Hepatocyte (in vitro differentiated cells): Measurements from ENCODE around the gene WDR12. TPM values are rescaled to one million over a fixed set of nuclear protein-coding genes. Genes with fewer than 3 reads are reported as not detected.

Experiments used
- DNase-seq: peaks from one replicate; pipeline ENCODE4 v3.0.0-alpha.2; 2016; ENCODE audit warnings: low spot score
- H2AFZ ChIP-seq: fragments of 200-600 bp; sonication (generic); 2 replicates; pipeline ENCODE4 v1.6.0; 2016; ENCODE audit warnings: antibody characterized with exemption, mild to moderate bottlenecking
- H3K27ac ChIP-seq: fragments of 200-600 bp; sonication (generic); 2 replicates; pipeline ENCODE4 v1.5.1; 2016; ENCODE audit warnings: mild to moderate bottlenecking
- H3K27me3 ChIP-seq: fragments of 200-600 bp; sonication (generic); 2 replicates; pipeline ENCODE4 v1.6.1; 2016
- H3K36me3 ChIP-seq: fragments of 200-600 bp; sonication (generic); replicated peaks from 2 replicates; pipeline ENCODE4 v1.5.1; 2016; ENCODE audit warnings: low read depth; ENCODE audit not compliant: insufficient read depth
- H3K4me1 ChIP-seq: fragments of 200-600 bp; sonication (generic); 2 replicates; pipeline ENCODE4 v1.5.1; 2016; ENCODE audit warnings: mild to moderate bottlenecking, moderate library complexity; ENCODE audit not compliant: insufficient read depth
- H3K4me2 ChIP-seq: fragments of 200-600 bp; sonication (generic); 2 replicates; pipeline ENCODE4 v1.6.0; 2016
- H3K4me3 ChIP-seq: fragments of 200-600 bp; sonication (generic); 2 replicates; pipeline ENCODE4 v1.5.1; 2016; ENCODE audit warnings: mild to moderate bottlenecking
- H3K79me2 ChIP-seq: fragments of 200-600 bp; sonication (generic); 2 replicates; pipeline ENCODE4 v1.6.0; 2017; ENCODE audit warnings: mild to moderate bottlenecking
- H3K9me2 ChIP-seq: fragments of 200-600 bp; sonication (generic); replicated peaks from 2 replicates; pipeline ENCODE4 v1.6.0; 2017; ENCODE audit warnings: mild to moderate bottlenecking; ENCODE audit not compliant: insufficient read depth
- H3K9me3 ChIP-seq: fragments of 200-600 bp; sonication (generic); 2 replicates; pipeline ENCODE4 v1.5.1; 2016; ENCODE audit warnings: low read depth, mild to moderate bottlenecking
- H4K20me1 ChIP-seq: fragments of 200-600 bp; sonication (generic); 2 replicates; pipeline ENCODE4 v1.6.0; 2016; ENCODE audit warnings: mild to moderate bottlenecking; ENCODE audit not compliant: insufficient read depth, poor library complexity, severe bottlenecking
- CTCF ChIP-seq: fragments of 200-600 bp; sonication (generic); IDR thresholded peaks from 2 replicates; pipeline ENCODE4 v1.5.1; 2016; ENCODE audit warnings: antibody characterized with exemption, mild to moderate bottlenecking; ENCODE audit not compliant: poor library complexity
- EZH2 ChIP-seq: fragments of 200-600 bp; sonication (generic); IDR thresholded peaks from 2 replicates; pipeline ENCODE4 v1.6.1; 2016; ENCODE audit warnings: antibody characterized with exemption, mild to moderate bottlenecking, borderline replicate concordance
- EZH2phosphoT487 ChIP-seq: fragments of 200-600 bp; sonication (generic); IDR thresholded peaks from one replicate; pipeline ENCODE4 v1.6.1; 2018; ENCODE audit warnings: antibody characterized with exemption, mild to moderate bottlenecking, low read depth, moderate library complexity; ENCODE audit not compliant: unreplicated experiment, severe bottlenecking
- WGBS: methylation state at CpG from one replicate; pipeline ENCODE4 v1.1.6; 2016; ENCODE audit warnings: low lambda C conversion rate; ENCODE audit errors: missing lambda C conversion rate; 5-methylcytosine and 5-hydroxymethylcytosine counted together
- polyA plus RNA-seq: library from polyadenylated mRNA; unstranded; fragments of >200 nt; fragmentation: Nextera tagmentation; extraction: Ambion mirVana; gene quantifications from 2 replicates; pipeline ENCODE4 v1.2.1, GENCODE V29; 2016
- total RNA-seq: library from RNA; depleted of rRNA; stranded (reverse); fragments of >200 nt; gene quantifications from 2 replicates; pipeline ENCODE4 v1.2.3, GENCODE V29; 2014

Gene WDR12
- total and polyA plus RNA-seq, 2 experiments from 2014 or later = 29.4 to 52.0 TPM

GRCh38 chr2:202841090-202841867 lies 70.2 kb downstream of the WDR12 start:
- no peaks in the 10 kb centered on the region for H4K20me1 ChIP-seq
- no peak for TF ChIP-seq CTCF
- TF ChIP-seq EZH2phosphoT487 = no peak
- no peak for TF ChIP-seq EZH2
- peak; percentile 13 for DNase-seq
- no peaks in the 10 kb centered on the region for H3K4me1 ChIP-seq
- no peak overlapping the region for H3K4me3 ChIP-seq
- H3K79me2 ChIP-seq = no peaks in the 10 kb centered on the region
- H3K9me2 ChIP-seq = no peaks in the 10 kb centered on the region
- no peak overlapping the region for H3K4me2 ChIP-seq
- peaks cover 4% of the 10 kb centered on the region for H3K9me3 ChIP-seq
- no peaks in the 10 kb centered on the region for H3K36me3 ChIP-seq
- no peak overlapping the region for H3K27ac ChIP-seq
- no peaks in the 10 kb centered on the region for H3K27me3 ChIP-seq
- 94% methylated on average over 11 of the region's 11 CpGs for WGBS
- no peak overlapping the region for H2AFZ ChIP-seq

GRCh38 chr2:202831242-202832220 lies 79.9 kb downstream of the WDR12 start:
- no peak overlapping the region for H3K4me3 ChIP-seq
- TF ChIP-seq CTCF (peak; percentile 66), EZH2 (no peak)
- H3K4me2 ChIP-seq = no peak overlapping the region
- 42% methylated on average over 6 of the region's 6 CpGs for WGBS
- no peaks in the 10 kb centered on the region for H3K27me3 ChIP-seq
- H3K36me3 ChIP-seq = no peaks in the 10 kb centered on the region
- H2AFZ ChIP-seq = no peak overlapping the region
- H3K9me2 ChIP-seq = no peaks in the 10 kb centered on the region
- no peaks in the 10 kb centered on the region for H3K4me1 ChIP-seq
- H3K9me3 ChIP-seq = no peaks in the 10 kb centered on the region
- no peak overlapping the region for H3K27ac ChIP-seq
- no peaks in the 10 kb centered on the region for H4K20me1 ChIP-seq
- H3K79me2 ChIP-seq = no peaks in the 10 kb centered on the region
- DNase-seq = peak; percentile 44

GRCh38 chr2:202824901-202825300 lies 86.6 kb downstream of the WDR12 start:
- H3K4me1 ChIP-seq = no peaks in the 10 kb centered on the region
- no peak for TF ChIP-seq EZH2
- TF ChIP-seq EZH2phosphoT487 = no peak
- TF ChIP-seq CTCF = no peak
- H3K79me2 ChIP-seq = no peaks in the 10 kb centered on the region
- no peak for DNase-seq
- no peak overlapping the region for H3K4me3 ChIP-seq
- H3K9me2 ChIP-seq = no peaks in the 10 kb centered on the region
- H3K36me3 ChIP-seq = no peaks in the 10 kb centered on the region
- WGBS = 83% methylated on average over 1 of the region's 1 CpG
- H3K27ac ChIP-seq = no peak overlapping the region
- no peaks in the 10 kb centered on the region for H3K27me3 ChIP-seq
- H3K4me2 ChIP-seq = no peak overlapping the region
- H2AFZ ChIP-seq = no peak overlapping the region
- no peaks in the 10 kb centered on the region for H3K9me3 ChIP-seq
- H4K20me1 ChIP-seq = no peaks in the 10 kb centered on the region

Other genes starting within 250 kb of the WDR12 start
- gene ICA1L, start 39.9 kb downstream of the WDR12 start, total RNA-seq = 8.2 and 9.0 TPM in 2 replicates
- gene ICA1L, start 39.9 kb downstream of the WDR12 start, polyA plus RNA-seq = 5.1 and 7.3 TPM in 2 replicates
- gene CARF, start 602 bp upstream of the WDR12 start, total RNA-seq = 10.3 and 13.7 TPM in 2 replicates
- gene CARF, start 602 bp upstream of the WDR12 start, polyA plus RNA-seq = 4.4 and 5.1 TPM in 2 replicates
- gene NBEAL1, start 103.2 kb upstream of the WDR12 start, total RNA-seq = 47.2 and 57.0 TPM in 2 replicates
- 22.2 and 28.5 TPM in 2 replicates for gene NBEAL1, start 103.2 kb upstream of the WDR12 start, polyA plus RNA-seq